OCI-LY1 (cell line): ENCODE data around the gene OR2J2.
"Not testable (repeated sequence)": the region's sequence is repeated elsewhere in the genome, so short reads cannot be mapped to it uniquely, and the experiment has no call there.

Source experiments
- H2AFZ ChIP-seq: fragments of 200-600 bp; sonication (generic), shearing (Covaris generic); 2 replicates; pipeline ENCODE4 v1.6.0; 2014; ENCODE audit warnings: antibody characterized with exemption, mild to moderate bottlenecking, low read length
- H3F3A ChIP-seq: fragments of 200-600 bp; sonication (generic), shearing (Covaris generic); 2 replicates; pipeline ENCODE4 v1.6.0; 2014; ENCODE audit warnings: mild to moderate bottlenecking, antibody characterized with exemption, low read length, moderate library complexity; ENCODE audit not compliant: insufficient read depth
- H3K27ac ChIP-seq: fragments of 200-600 bp; sonication (generic); 2 replicates; pipeline ENCODE4 v1.5.1; 2014; ENCODE audit warnings: low read length, mixed run types, mild to moderate bottlenecking, low read depth; ENCODE audit not compliant: poor library complexity, severe bottlenecking
- H3K27me3 ChIP-seq: fragments of 200-600 bp; sonication (generic); 2 replicates; pipeline ENCODE4 v1.6.0; 2014; ENCODE audit warnings: antibody characterized with exemption, mild to moderate bottlenecking, low read length, moderate library complexity; ENCODE audit not compliant: insufficient read depth
- H3K36me3 ChIP-seq: fragments of 200-600 bp; sonication (generic); 2 replicates; pipeline ENCODE4 v1.6.1; 2014; ENCODE audit warnings: mild to moderate bottlenecking, antibody characterized with exemption, low read length, moderate library complexity, mixed read lengths; ENCODE audit not compliant: insufficient read depth
- H3K4me1 ChIP-seq: fragments of 200-600 bp; sonication (generic); 2 replicates; pipeline ENCODE4 v1.5.1; 2014; ENCODE audit warnings: mild to moderate bottlenecking, low read length, moderate library complexity; ENCODE audit not compliant: insufficient read depth, severe bottlenecking
- H3K4me2 ChIP-seq: fragments of 200-600 bp; sonication (generic), shearing (Covaris generic); 2 replicates; pipeline ENCODE4 v1.6.1; 2014; ENCODE audit warnings: low read length
- H3K4me3 ChIP-seq: fragments of 200-600 bp; sonication (generic); 2 replicates; pipeline ENCODE4 v1.5.1; 2014; ENCODE audit warnings: low read length, low read depth, mild to moderate bottlenecking, mixed read lengths; ENCODE audit not compliant: poor library complexity, severe bottlenecking
- H3K79me2 ChIP-seq: fragments of 200-600 bp; shearing (Covaris generic); 2 replicates; pipeline ENCODE4 v1.6.1; 2016; ENCODE audit warnings: mixed run types, low read length, mixed read lengths; ENCODE audit not compliant: insufficient read depth
- H3K9ac ChIP-seq: fragments of 200-600 bp; sonication (generic), shearing (Covaris generic); 2 replicates; pipeline ENCODE4 v1.6.1; 2014; ENCODE audit warnings: mild to moderate bottlenecking, low read length, mixed read lengths
- H3K9me2 ChIP-seq: fragments of 200-600 bp; sonication (generic), shearing (Covaris generic); 2 replicates; pipeline ENCODE4 v1.6.1; 2014; ENCODE audit warnings: low read depth, mild to moderate bottlenecking, low read length, mixed read lengths
- H3K9me3 ChIP-seq: fragments of 200-600 bp; shearing (Covaris generic); 2 replicates; pipeline ENCODE4 v1.6.1; 2014; ENCODE audit warnings: low read length, mixed read lengths
- H4K20me1 ChIP-seq: fragments of 200-600 bp; sonication (generic), shearing (Covaris generic); 2 replicates; pipeline ENCODE4 v1.6.0; 2016; ENCODE audit warnings: mild to moderate bottlenecking, low read length; ENCODE audit not compliant: insufficient read depth
- CTCF ChIP-seq: fragments of 200-600 bp; sonication (generic), shearing (Covaris generic); IDR thresholded peaks from 2 replicates; pipeline ENCODE4 v1.5.1; 2017; ENCODE audit warnings: mild to moderate bottlenecking, antibody characterized with exemption, low read length, moderate library complexity, mixed read lengths
- EZH2 ChIP-seq: fragments of 200-600 bp; sonication (generic), shearing (Covaris generic); IDR thresholded peaks from 2 replicates; pipeline ENCODE4 v1.8.0; 2017; ENCODE audit warnings: borderline replicate concordance, mixed run types, mild to moderate bottlenecking, antibody characterized with exemption, low read length, moderate library complexity, mixed read lengths

Gene OR2J2

GRCh38 chr6:29146179-29146578 lies 24.5 kb upstream of the OR2J2 start:
- Histone ChIP-seq H2AFZ (no peak overlapping the region), H3K4me1 (no peaks in the 10 kb centered on the region), H3K27ac (no peak overlapping the region), H3K9ac (no peak overlapping the region), H3K9me2 (no peaks in the 10 kb centered on the region), H4K20me1 (no peaks in the 10 kb centered on the region), H3K9me3 (0 out of 2 replicates have a peak, but pooled peaks cover 3% of the 10 kb centered on the region), H3F3A (no peaks in the 10 kb centered on the region), H3K4me3 (no peak overlapping the region), H3K27me3 (no peaks in the 10 kb centered on the region), H3K79me2 (no peaks in the 10 kb centered on the region), H3K36me3 (no peaks in the 10 kb centered on the region), H3K4me2 (no peak overlapping the region)
- no peak for TF ChIP-seq CTCF
- TF ChIP-seq EZH2, result no peak

- no peak overlapping the region for H3K4me2 ChIP-seq
- H3K36me3 ChIP-seq, result no peaks in the 10 kb centered on the region
- H4K20me1 ChIP-seq, result no peaks in the 10 kb centered on the region
- H3F3A ChIP-seq, result no peaks in the 10 kb centered on the region
- no peaks in the 10 kb centered on the region for H3K4me1 ChIP-seq
- H3K9ac ChIP-seq, result no peak overlapping the region
- no peaks in the 10 kb centered on the region for H3K9me2 ChIP-seq
- H2AFZ ChIP-seq, result no peak overlapping the region
- TF ChIP-seq EZH2 (no peak), CTCF (no peak)
- H3K4me3 ChIP-seq, result no peak overlapping the region
- no peaks in the 10 kb centered on the region for H3K79me2 ChIP-seq
- 0 out of 2 replicates have a peak, but pooled peaks cover 3% of the 10 kb centered on the region for H3K9me3 ChIP-seq
- no peaks in the 10 kb centered on the region for H3K27me3 ChIP-seq
- H3K27ac ChIP-seq, result no peak overlapping the region
Observed at GRCh38 chr6:29147074-29147473, 23.6 kb upstream of the OR2J2 start.

GRCh38 chr6:29149444-29149843 lies 21.3 kb upstream of the OR2J2 start:
- not testable (repeated sequence) for H3K4me2 ChIP-seq, H3K4me1 ChIP-seq, H3K27me3 ChIP-seq, H3K27ac ChIP-seq, H3K9me3 ChIP-seq, H3K36me3 ChIP-seq, H3K4me3 ChIP-seq, H3K9me2 ChIP-seq, H3K79me2 ChIP-seq, H4K20me1 ChIP-seq, H2AFZ ChIP-seq, H3K9ac ChIP-seq, H3F3A ChIP-seq

GRCh38 chr6:29153083-29153482 lies 17.6 kb upstream of the OR2J2 start:
- Histone ChIP-seq H3F3A (no peaks in the 10 kb centered on the region), H2AFZ (no peak overlapping the region), H3K27me3 (no peaks in the 10 kb centered on the region), H3K36me3 (no peaks in the 10 kb centered on the region), H3K4me3 (no peak overlapping the region), H3K9me2 (no peaks in the 10 kb centered on the region), H3K79me2 (no peaks in the 10 kb centered on the region), H4K20me1 (no peaks in the 10 kb centered on the region), H3K4me2 (no peak overlapping the region), H3K9me3 (no peaks in the 10 kb centered on the region), H3K27ac (no peak overlapping the region), H3K9ac (no peak overlapping the region), H3K4me1 (no peaks in the 10 kb centered on the region)
- TF ChIP-seq CTCF (no peak), EZH2 (no peak)

GRCh38 chr6:29155182-29155581 lies 15.5 kb upstream of the OR2J2 start:
- not testable (repeated sequence) for H3K4me3 ChIP-seq, H3K9me2 ChIP-seq, H3K4me2 ChIP-seq, H3K36me3 ChIP-seq, H3K9me3 ChIP-seq, H3K4me1 ChIP-seq, H3K9ac ChIP-seq, H3F3A ChIP-seq, H2AFZ ChIP-seq, H3K27me3 ChIP-seq, H3K79me2 ChIP-seq, H4K20me1 ChIP-seq, H3K27ac ChIP-seq

- not testable (repeated sequence) for H3K9me2 ChIP-seq, H3K9me3 ChIP-seq, H3K27ac ChIP-seq, H3K4me1 ChIP-seq, H3K27me3 ChIP-seq, H3K9ac ChIP-seq, H3K4me2 ChIP-seq, H2AFZ ChIP-seq, H3K4me3 ChIP-seq, H3F3A ChIP-seq, H3K36me3 ChIP-seq, H3K79me2 ChIP-seq, H4K20me1 ChIP-seq
Observed at GRCh38 chr6:29159922-29160321, 10.8 kb upstream of the OR2J2 start.
